PFSK-1 (cell line): ENCODE measurements around the gene ETNK1.

Experiments used
- POLR2AphosphoS5 ChIP-seq: IDR thresholded peaks from 2 replicates; pipeline ENCODE4 v1.6.1; 2012; ENCODE audit warnings: low read depth, mild to moderate bottlenecking, control low read depth, low read length, moderate library complexity
- REST ChIP-seq, 2 experiments: IDR thresholded peaks; 2 replicates each; pipeline versions ENCODE4 v1.6.1 to v1.8.0; 2011 to 2012; ENCODE audit warnings: low read depth in 2 of 2, low read length in 2 of 2, control low read depth in 1 of 2, inconsistent platforms in 1 of 2, mild to moderate bottlenecking in 1 of 2, moderate library complexity in 1 of 2; ENCODE audit not compliant: insufficient read depth in 1 of 2
- SIN3A ChIP-seq: IDR thresholded peaks from 2 replicates; pipeline ENCODE4 v1.6.1; 2012; ENCODE audit warnings: mild to moderate bottlenecking, low read length, moderate library complexity, borderline replicate concordance; ENCODE audit not compliant: insufficient read depth
- TAF1 ChIP-seq: IDR thresholded peaks from 2 replicates; pipeline ENCODE4 v1.6.1; 2012; ENCODE audit warnings: low read length, control low read depth, borderline replicate concordance; ENCODE audit not compliant: insufficient read depth

DNA sequence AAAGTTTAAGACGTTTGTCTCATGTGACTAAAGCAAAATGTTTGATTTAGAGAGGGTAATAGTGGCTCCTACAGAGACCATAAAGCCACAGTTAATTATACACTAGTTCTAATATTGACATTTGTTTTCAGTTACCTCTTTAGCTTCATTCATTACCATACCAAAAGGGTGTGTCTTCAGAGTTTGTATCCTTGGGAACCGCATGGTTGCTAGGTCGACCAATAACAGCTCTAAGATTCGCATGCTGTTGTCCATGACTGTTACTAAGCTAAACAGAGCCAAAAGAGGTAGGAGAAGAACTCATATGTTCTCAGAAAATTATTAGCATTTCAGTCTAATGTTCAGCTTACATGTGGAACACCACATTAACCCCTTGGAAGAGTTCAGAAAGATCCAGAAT, 36.2 kb upstream of the ETNK1 start:
- TF ChIP-seq POLR2AphosphoS5 (no peak), SIN3A (no peak), REST (IDR thresholded peaks at IDR 0.05; ENCODE audit: insufficient read depth in 1 of 2, low read depth in 2 of 2, low read length in 2 of 2) (no peak), TAF1 (no peak)
